Measurements from ENCODE around the gene BCL11B.
A peak's percentile ranks its signal among the peaks of the same experiment; 100 is the strongest.

Gene BCL11B

GRCh38 chr14:99267381-99267780 lies 4.6 kb downstream of the BCL11B start:
- DNase-seq = no peak

DNA sequence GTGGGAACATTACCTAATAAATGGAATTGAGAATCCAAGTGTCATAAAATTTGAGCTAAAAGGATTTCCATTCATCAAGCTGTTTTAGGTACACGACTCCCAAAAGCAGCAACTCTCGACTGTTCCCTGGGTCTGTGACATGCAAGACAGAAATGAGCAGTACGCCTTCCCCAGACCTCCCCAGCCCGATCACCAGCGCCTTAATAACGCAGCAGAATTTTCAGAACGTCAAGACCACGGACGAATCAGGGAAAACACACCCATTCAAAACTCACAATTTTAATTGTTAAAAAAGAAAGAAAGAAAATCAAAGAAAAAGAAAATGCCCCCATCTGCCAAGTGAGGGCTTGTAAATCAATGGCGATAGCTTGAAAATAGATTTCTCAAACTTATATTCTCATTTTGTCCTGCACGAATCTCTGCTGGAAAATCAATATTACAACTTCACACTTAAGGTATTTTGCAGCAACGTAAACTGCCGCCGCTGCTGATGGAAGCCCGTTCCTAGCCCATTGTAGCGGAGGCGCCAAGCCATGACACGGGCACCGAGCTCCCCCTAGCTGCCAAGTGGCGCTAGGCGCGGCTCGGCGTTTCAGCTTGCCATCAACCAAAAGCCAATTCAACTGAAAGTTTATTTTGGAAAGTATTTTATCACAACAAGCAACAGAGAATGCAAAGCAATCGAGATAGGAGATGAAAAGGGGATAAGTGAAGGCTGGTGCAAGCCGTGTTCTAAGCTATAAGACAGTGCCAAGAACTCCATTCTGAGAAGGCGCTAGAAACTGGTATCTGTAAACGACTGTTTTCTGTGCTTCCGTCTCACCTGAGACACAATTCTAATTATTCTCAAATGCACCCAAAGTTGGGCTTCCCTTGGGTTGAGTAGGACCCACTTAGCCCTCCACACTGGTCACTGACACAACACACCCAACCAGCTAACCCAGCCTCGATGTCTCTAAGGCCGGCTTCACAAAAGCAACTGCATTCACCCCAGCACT lies 5.5 kb downstream of the BCL11B start:
- peak; percentile 45 for DNase-seq

- DNase-seq = no peak
Measured at GRCh38 chr14:99265571-99265970, 6.4 kb downstream of the BCL11B start.

DNA sequence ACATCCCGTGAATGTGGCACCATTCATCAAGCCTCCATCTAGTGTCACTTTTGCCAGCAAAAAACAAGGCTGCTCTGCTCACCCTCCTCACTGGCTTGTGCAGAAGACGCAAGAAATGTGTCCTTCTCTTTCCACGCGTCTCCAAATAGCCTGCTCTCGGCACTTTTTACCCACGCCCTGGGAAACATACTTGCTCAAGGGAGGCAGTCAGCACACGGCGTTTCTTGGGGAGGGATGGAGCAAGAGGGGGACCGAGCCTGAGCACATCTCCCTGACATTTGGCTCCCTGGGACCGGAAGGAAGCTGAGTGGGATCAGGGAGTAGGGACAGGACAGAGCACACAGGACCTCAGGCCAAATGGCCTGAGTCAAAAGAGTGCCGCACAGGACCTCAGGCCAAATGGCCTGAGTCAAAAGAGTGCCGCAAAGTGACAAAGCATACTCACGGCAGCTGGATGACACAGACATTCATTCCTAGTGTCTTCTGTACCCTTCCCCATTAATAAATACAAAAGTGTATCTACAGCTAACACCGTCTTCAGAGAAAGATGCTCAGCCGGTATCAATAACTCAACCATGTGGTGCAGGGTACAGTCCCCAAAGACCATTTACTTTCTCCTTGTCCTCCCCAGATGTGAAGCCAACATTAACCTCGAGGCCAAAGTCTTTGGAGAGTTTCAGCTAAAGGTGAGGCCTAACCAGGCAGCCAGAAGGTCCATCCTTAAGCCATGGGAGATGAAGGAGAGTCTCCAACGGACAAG lies 7.1 kb downstream of the BCL11B start:
- no peak for DNase-seq

DNA sequence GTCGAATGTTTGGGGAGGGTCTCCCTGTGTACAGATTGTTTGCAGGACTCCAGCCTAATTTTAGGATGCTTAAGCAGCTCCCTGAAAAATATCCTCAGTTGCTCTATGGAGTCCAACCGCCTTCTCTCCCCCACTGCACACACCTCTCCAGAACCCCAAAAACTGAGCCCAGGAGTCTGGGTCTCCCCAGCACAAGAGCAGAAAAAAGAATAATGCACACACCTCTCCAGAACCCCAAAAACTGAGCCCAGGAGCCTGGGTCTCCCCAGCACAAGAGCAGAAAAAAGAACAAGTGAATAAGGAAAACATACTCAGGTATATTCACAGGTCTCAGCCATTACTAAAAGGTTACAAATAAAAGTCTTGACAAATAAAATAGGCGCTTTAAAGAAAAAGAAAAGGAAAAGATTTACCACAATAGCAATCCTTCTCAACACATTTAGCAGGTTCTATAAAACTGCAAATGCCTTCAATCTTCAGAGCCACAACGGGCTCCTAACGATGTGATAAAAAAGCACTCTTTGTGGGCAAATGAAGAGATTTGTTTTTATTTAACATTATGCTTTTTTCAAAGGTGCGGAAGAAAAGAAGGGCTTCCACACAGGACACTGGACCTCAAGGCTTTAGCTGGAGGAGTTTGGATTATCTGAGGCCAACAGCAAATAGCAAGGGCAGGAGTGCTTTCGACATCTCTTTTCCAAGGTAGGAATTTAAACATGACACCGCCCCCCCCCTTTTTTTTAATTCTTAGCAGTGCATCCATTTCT lies 8.2 kb downstream of the BCL11B start:
- DNase-seq = no peak

DNA sequence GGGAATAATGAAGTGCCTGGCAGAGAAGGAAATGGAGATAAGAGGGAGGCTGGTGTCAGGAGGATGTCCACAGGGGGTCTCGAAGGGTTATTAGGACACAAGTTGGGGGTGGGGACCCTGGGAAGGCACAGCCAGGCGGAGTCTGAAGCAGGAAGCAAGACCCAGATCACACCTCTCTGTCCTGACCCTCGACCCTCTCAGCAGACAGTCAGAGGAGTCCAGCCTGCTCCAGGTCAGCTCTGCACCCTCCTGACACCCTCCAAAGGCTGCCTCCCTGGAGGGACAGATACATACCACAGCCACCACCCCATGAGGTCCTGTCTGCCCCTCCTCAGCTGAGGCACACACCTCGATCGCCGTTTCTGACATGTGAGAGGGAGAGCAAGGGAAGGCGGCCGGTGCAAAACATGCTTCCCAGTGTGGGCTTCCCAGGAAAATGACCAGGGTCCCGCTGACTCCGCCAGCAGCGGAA lies 9.0 kb downstream of the BCL11B start:
- no peak for DNase-seq

GRCh38 chr14:99261912-99262787 lies 9.8 kb downstream of the BCL11B start:
- DNase-seq = no peak

DNA sequence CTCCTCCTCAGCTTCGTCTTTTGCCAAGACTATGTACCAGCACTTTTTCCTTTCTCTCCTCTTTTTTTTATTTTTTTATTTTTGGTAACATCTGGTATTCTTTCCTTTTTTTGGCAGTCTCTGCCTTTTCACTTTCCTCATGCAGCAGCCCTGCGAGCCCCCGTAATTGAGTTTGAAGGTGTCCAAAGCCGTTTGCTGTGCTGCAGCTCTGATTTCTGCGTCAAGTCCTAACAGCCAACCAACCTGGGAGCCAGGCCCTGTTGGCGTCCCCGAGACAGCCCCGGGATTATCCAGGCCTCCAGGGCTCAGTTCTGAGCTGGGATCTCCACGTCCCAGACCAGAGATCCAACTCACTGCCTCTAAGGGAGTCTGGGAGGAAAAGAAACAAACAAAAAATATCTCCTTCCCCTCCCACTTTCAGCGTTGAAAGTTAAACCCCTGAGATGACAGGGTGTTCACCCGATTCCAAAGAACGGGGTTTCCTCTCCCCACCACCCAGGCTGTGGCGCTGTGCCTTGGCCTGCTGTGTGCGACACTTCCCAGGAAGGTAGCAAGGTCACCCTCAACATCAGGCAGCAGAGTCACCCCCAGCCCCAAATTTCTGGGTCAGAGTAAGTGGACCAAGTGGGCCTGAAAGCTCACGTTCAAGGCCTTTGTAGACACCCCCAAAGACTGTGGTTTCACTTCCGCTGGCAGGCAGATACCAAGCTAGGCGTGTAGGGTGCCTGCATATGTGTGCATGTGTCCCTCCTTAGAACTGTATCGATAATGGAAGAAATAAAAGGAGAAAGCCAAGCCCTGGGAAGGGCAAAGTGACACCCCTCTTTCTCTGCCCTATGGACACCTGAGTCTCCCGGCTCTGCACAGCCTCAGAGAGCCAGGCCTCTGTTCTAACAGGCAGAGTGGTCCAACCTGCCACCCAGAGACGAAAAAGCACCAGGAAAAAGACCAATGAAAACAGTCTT lies 11.1 kb downstream of the BCL11B start:
- DNase-seq = no peak

- DNase-seq = no peak
Measured at GRCh38 chr14:99260116-99260515, 11.9 kb downstream of the BCL11B start.

DNA sequence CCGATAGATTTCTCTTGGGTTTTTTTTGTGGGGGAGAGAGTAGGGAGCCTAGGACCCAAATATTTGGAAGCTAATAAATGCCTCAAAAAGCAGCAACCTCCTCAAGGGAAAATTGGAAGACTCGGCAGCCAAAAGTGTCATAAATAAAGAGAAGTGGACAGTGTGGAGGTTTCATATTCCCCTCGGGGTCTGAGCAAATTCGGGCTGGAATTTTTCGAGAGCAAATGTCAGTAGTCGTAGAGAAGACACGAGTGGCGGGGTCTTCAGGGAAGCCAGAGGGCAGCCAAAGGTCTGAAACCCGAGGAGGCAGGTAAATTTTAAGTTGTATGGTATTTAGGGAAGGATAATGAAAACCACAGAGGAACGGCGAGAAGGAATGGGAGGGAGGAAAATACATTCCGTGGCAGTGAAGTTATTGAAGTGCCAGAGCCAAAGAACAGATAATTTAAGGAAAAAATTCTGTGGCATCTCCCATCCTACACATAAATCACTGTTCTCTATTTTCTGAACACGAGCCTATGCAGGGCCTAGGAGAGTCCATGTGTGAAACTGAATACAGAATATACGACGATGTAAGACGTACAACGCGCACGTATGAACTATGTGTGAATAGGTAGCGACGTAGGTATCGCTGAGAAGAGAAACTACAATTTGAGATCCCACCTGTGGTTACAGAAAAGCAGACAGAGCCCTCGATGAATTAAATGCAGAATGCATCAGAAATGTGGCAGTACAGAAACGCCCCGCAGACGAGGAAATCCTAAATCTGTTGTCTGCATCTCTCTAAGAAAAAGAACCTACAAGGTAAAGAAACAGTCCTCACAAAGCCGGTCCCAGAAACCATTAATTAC lies 12.9 kb downstream of the BCL11B start:
- DNase-seq = no peak

GRCh38 chr14:99258341-99258861 lies 13.6 kb downstream of the BCL11B start:
- no peak for DNase-seq

DNA sequence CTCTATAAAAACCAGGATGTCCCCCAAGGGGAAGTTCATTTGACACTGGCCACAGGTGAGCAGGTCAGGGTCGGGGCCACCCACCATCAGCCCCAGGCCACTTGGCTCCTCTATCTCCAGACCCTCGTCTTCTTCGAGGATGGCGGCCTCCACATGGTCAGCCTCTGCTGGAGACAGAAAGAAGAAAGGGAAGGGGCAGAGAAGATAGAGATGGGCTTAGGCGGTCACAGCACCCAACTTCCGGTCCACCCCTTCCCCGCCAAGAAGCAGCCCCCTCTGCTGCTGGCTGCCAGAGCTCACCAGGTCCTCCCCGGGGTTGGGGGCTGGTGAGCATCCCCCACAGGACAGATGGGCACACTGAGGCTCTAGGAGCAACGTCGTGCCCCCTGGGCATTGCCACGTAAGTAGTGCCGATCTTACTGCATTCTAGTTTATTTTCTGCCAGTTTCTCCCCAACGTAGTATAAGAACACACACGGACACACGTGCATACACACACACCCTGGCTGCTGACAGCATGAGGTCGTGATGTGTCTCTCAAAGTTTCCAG lies 14.2 kb downstream of the BCL11B start:
- no peak for DNase-seq

GRCh38 chr14:99257122-99257672 lies 14.8 kb downstream of the BCL11B start:
- no peak for DNase-seq

DNA sequence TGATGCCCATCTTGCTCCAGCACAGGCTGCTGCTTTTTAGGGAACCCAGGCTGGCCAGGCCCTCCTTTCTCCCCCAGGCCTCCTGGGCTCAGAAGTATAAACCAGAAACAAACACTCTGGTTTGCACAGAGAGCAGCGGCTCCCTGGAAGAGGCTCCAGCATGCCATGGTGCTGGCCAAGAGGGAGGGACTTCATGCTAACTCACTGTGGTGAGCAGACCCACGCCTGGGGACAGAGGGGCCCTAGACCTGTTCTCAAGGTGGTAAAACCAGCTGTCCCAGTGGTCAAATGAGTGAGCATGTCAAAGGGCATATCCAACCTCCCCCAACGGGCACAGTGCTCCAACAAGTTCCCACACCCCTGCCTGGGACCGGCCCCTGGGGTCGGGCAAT lies 15.5 kb downstream of the BCL11B start:
- DNase-seq = no peak

DNA sequence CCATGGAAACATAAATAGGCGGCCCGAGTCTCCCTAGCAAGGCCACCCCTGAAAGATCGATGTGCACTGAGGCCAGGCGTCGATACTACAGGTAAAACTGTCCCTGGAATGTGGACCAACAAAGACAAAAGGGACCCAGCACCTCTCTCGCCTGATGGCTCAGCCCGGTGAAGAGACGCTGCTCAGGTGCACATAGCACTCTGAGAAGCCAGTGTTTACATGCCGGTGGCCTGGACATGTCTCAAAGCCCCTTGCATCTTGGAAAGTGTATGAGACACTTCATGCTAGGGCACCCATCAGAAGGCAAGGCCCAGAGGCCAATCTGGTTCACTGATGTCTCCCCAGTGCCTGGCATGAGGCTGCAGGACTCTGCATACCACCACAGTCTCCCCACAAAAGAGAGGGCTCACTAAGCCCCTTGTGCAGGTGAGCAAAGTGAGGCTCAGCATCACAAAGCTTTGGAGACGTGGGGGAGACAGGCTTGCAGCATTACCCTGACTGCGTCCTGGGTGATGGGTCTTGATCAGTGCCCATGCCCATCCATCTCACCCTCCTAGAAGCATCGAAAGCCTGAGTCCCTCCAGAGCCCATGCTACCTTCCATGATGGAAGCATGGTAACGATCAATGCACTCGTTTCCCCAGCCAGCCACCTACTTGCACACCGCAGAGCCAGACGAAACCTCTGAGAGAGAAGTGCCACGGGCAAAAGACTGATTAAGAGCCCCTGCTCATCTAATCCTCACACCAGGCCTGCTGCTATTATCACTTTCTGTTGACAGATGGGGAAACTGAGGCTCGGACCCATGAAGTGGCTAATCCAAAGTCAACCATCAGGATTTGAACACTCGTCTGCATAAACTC lies 16.1 kb downstream of the BCL11B start:
- DNase-seq = no peak

- DNase-seq = no peak
Measured at GRCh38 chr14:99254328-99255009, 17.5 kb downstream of the BCL11B start.

DNA sequence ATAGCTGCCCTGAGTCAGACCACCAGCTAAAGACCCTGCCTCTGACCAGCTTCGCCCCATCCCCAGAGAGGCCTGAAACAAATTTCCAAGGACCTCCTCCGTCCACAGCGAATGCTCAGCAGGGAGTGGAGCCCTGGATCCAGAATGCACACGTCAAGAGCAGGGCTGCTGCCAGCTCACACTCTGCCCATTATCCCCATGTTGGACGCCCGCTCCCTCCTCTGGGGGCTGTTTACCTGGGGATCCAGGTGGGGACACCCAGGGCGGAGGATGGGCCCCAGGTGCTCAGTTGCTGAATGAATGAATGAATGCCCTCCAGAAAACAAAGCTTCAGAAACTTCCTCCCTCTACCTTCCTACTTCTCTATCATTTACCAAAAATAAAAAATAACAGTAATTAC lies 18.1 kb downstream of the BCL11B start:
- DNase-seq = no peak

Measured in NCI-H774 (cell line).